ENCODE measurements around the gene RNASEL. TPM values are rescaled to one million over a fixed set of nuclear protein-coding genes. Genes with fewer than 3 reads are reported as not detected.

Gene RNASEL
- total and polyA plus RNA-seq, 2 of the 13 experiments (the other 11 are each of a cell fraction or from before 2014, with no cell fraction given): 0.05 to 0.20 TPM

- H3K4me2 ChIP-seq (ENCODE audit: low read depth, low read length): no peak overlapping the region
- in situ Hi-C loops (cut with HindIII; ENCODE audit: extremely low pct_ligation_motif_present, low pct_unique_long_range_greater_than_20kb) (no loop called here), intact Hi-C loops (cut with micrococcal nuclease; ENCODE audit: unreplicated experiment) (no loop called here)
- H3K4me1 ChIP-seq (ENCODE audit: insufficient read depth, low read length): 0 out of 2 replicates have a peak, but pooled peaks cover 7% of the 10 kb centered on the region
- no peaks in the 10 kb centered on the region for H3K79me2 ChIP-seq (ENCODE audit: insufficient read depth, low read length)
- DNase-seq (ENCODE audit: low spot score): no peak
- no peak overlapping the region for H2AFZ ChIP-seq (ENCODE audit: low read length)
- H4K20me1 ChIP-seq (ENCODE audit: insufficient read depth, low read length): no peaks in the 10 kb centered on the region
- POLR2A ChIA-PET: no interaction called here
- no peak overlapping the region for H3K9ac ChIP-seq (ENCODE audit: insufficient read depth, low read depth, low read length)
- CTCF ChIA-PET (ENCODE audit: low intra/inter-chr PET ratio, low total read pairs): no interaction called here
- BruUV-seq (replicated peaks): no TSS peak
- H3K9me3 ChIP-seq (ENCODE audit: low read length): no peaks in the 10 kb centered on the region
- FAIRE-seq: no peak
- H3K36me3 ChIP-seq (replicated peaks in 1 of 2; ENCODE audit: control insufficient read depth in 1 of 2, insufficient read depth in 2 of 2, low read length in 2 of 2): no peaks in the 10 kb centered on the region
- no peak overlapping the region for H3K4me3 ChIP-seq (replicated peaks in 1 of 3; ENCODE audit: insufficient read depth in 1 of 3, low read depth in 2 of 3, low read length in 3 of 3)
- no peak; the same call in 2 of the 3 replicates for ATAC-seq
- H3K27me3 ChIP-seq (ENCODE audit: control insufficient read depth in 1 of 2, insufficient read depth in 2 of 2, low read length in 2 of 2): peaks cover 2 to 47% of the 10 kb centered on the region in 2 experiments
- no peak for TF ChIP-seq ZNF367 (CRISPR knock-in tag; IDR thresholded peaks at IDR 0.05; ENCODE audit: borderline replicate concordance)
- TF ChIP-seq ZSCAN30 (CRISPR knock-in tag; IDR thresholded peaks at IDR 0.05): no peak
- no peak for TF ChIP-seq ZNF781 (CRISPR knock-in tag; IDR thresholded peaks at IDR 0.05; ENCODE audit: borderline replicate concordance, not compliant biosample characterization)
- no peak for TF ChIP-seq LCORL (IDR thresholded peaks at IDR 0.05)
- TF ChIP-seq LCORL (CRISPR knock-in tag; IDR thresholded peaks at IDR 0.05): no peak
- TF ChIP-seq MTF1 (CRISPR knock-in tag; IDR thresholded peaks at IDR 0.05): no peak
- TF ChIP-seq TARDBP (CRISPR knock-in tag; IDR thresholded peaks at IDR 0.05): no peak
- TF ChIP-seq ZNF34 (CRISPR knock-in tag; IDR thresholded peaks at IDR 0.05; ENCODE audit: borderline replicate concordance): no peak
- TF ChIP-seq FIP1L1 (IDR thresholded peaks at IDR 0.05; ENCODE audit: borderline replicate concordance, insufficient read depth, low read depth, low read length): no peak
- TF ChIP-seq ZNF614 (CRISPR knock-in tag; IDR thresholded peaks at IDR 0.05; ENCODE audit: borderline replicate concordance): no peak
- 4% methylated on average over 15 of the region's 17 CpGs for WGBS (ENCODE audit: low lambda C conversion rate)
- no peak overlapping the region for H3K27ac ChIP-seq (ENCODE audit: extremely low read length, insufficient read depth, low read length)
Measured at GRCh38 chr1:182616130-182617013, 27.3 kb upstream of the RNASEL start.
